Breast epithelium (tissue), 3 donors: Measurements from ENCODE around the gene TAF5L.

Source experiments
- POLR2A ChIP-seq: fragments of 450-650 bp; IDR thresholded peaks from one replicate; pipeline ENCODE4 v1.6.1; 2016; ENCODE audit warnings: antibody characterized with exemption, mild to moderate bottlenecking, moderate library complexity
- POLR2AphosphoS5 ChIP-seq, 3 donors: sonication (generic); formaldehyde crosslinking; IDR thresholded peaks; one replicate each; pipeline ENCODE4 v1.6.1; 2017; ENCODE audit warnings: antibody characterized with exemption in 3 of 3
- TF ChIP-seq, protein P1 (sequence below), 3 donors: fragments of 450-650 bp; IDR thresholded peaks; one replicate each; pipeline ENCODE4 v1.5.1; 2016 to 2017; ENCODE audit warnings: antibody characterized with exemption in 3 of 3, mild to moderate bottlenecking in 3 of 3, moderate library complexity in 3 of 3

- TF ChIP-seq, protein P1, sequence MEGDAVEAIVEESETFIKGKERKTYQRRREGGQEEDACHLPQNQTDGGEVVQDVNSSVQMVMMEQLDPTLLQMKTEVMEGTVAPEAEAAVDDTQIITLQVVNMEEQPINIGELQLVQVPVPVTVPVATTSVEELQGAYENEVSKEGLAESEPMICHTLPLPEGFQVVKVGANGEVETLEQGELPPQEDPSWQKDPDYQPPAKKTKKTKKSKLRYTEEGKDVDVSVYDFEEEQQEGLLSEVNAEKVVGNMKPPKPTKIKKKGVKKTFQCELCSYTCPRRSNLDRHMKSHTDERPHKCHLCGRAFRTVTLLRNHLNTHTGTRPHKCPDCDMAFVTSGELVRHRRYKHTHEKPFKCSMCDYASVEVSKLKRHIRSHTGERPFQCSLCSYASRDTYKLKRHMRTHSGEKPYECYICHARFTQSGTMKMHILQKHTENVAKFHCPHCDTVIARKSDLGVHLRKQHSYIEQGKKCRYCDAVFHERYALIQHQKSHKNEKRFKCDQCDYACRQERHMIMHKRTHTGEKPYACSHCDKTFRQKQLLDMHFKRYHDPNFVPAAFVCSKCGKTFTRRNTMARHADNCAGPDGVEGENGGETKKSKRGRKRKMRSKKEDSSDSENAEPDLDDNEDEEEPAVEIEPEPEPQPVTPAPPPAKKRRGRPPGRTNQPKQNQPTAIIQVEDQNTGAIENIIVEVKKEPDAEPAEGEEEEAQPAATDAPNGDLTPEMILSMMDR (IDR thresholded peaks at IDR 0.05), result no peak
- TF ChIP-seq POLR2A, result no peak
- TF ChIP-seq POLR2AphosphoS5 (IDR thresholded peaks at IDR 0.05), result no peak
These were observed 22.4 kb downstream of the TAF5L start for GRCh38 chr1:229603371-229604005.
